CD14-positive monocyte (primary cell): ENCODE results near the gene CDH22. TPM values are rescaled to one million over a fixed set of nuclear protein-coding genes. Genes with fewer than 3 reads are reported as not detected.

ENCODE experiments used
- DNase-seq, 3 donors: peaks; one replicate each; pipeline ENCODE4 v3.0.0-alpha.2; 2011 to 2022
- H2AFZ ChIP-seq: 2 replicates; pipeline ENCODE4 v1.6.0; 2012; ENCODE audit warnings: mild to moderate bottlenecking, low read depth, low read length, inconsistent platforms; ENCODE audit not compliant: insufficient read depth, poor library complexity, severe bottlenecking
- H3K27ac ChIP-seq, 2 donors: 1 replicate in 1 of 2; 2 replicates in 1 of 2; pipeline ENCODE4 v1.5.1; 2012 to 2013; ENCODE audit warnings: low read length in 2 of 2, control low read depth in 1 of 2, inconsistent platforms in 1 of 2, low read depth in 1 of 2, mild to moderate bottlenecking in 1 of 2
- H3K27me3 ChIP-seq, 2 donors: one replicate each; pipeline versions ENCODE4 v1.6.0 to v1.6.1; 2011 to 2013; ENCODE audit warnings: low read length in 2 of 2; ENCODE audit not compliant: control insufficient read depth in 2 of 2, insufficient read depth in 2 of 2
- H3K36me3 ChIP-seq, 2 donors: replicated peaks in 1 of 2; 1 replicate in 1 of 2; 2 replicates in 1 of 2; pipeline versions ENCODE4 v1.5.1 to v1.6.1; 2012 to 2013; ENCODE audit warnings: low read length in 2 of 2, control low read depth in 1 of 2, inconsistent platforms in 1 of 2, mild to moderate bottlenecking in 1 of 2; ENCODE audit not compliant: insufficient read depth in 2 of 2, control insufficient read depth in 1 of 2
- H3K4me1 ChIP-seq, 2 donors: 1 replicate in 1 of 2; 2 replicates in 1 of 2; pipeline versions ENCODE4 v1.5.1 to v1.6.1; 2012 to 2013; ENCODE audit warnings: low read length in 2 of 2, control low read depth in 1 of 2, inconsistent platforms in 1 of 2, mild to moderate bottlenecking in 1 of 2, moderate library complexity in 1 of 2; ENCODE audit not compliant: insufficient read depth in 2 of 2, control insufficient read depth in 1 of 2
- H3K4me2 ChIP-seq: replicated peaks from 2 replicates; pipeline ENCODE3; 2012; ENCODE audit warnings: low read length, moderate library complexity, mild to moderate bottlenecking; ENCODE audit not compliant: poor library complexity, severe bottlenecking; ENCODE audit errors: extremely low read depth
- H3K4me3 ChIP-seq, 3 experiments: fragments of 200-600 bp in 1 of 3; sonication (generic) in 1 of 3; replicated peaks in 1 of 3; 1 replicate in 2 of 3; 2 replicates in 1 of 3; pipeline ENCODE4 v1.5.1; 2011 to 2013; ENCODE audit warnings: low read length in 3 of 3, mild to moderate bottlenecking in 3 of 3, control low read depth in 2 of 3, low read depth in 2 of 3, inconsistent platforms in 1 of 3, moderate library complexity in 1 of 3
- H3K79me2 ChIP-seq: 2 replicates; pipeline ENCODE4 v1.6.0; 2012; ENCODE audit warnings: mild to moderate bottlenecking, control low read depth, inconsistent platforms, low read length, moderate library complexity; ENCODE audit not compliant: insufficient read depth
- H3K9ac ChIP-seq: 2 replicates; pipeline ENCODE4 v1.6.0; 2017; ENCODE audit warnings: low read length, mild to moderate bottlenecking; ENCODE audit not compliant: insufficient read depth, poor library complexity, severe bottlenecking
- H3K9me3 ChIP-seq, 2 donors: replicated peaks in 1 of 2; 1 replicate in 1 of 2; 2 replicates in 1 of 2; pipeline versions ENCODE4 v1.5.1 to v1.6.1; 2012 to 2013; ENCODE audit warnings: low read length in 2 of 2, control low read depth in 1 of 2; ENCODE audit not compliant: control insufficient read depth in 1 of 2, insufficient read depth in 1 of 2
- H4K20me1 ChIP-seq: 2 replicates; pipeline ENCODE4 v1.6.0; 2012; ENCODE audit warnings: mild to moderate bottlenecking, low read length, control low read depth, moderate library complexity; ENCODE audit not compliant: insufficient read depth
- H3K27ac Mint-ChIP-seq, 7 donors: one replicate each; pipeline ENCODE4 v1.8.0; 2020; ENCODE audit warnings: mild to moderate bottlenecking in 7 of 7, mixed read lengths in 7 of 7, moderate library complexity in 6 of 7, inconsistent platforms in 2 of 7
- H3K27me3 Mint-ChIP-seq, 3 donors: one replicate each; pipeline ENCODE4 v1.8.0; 2021 to 2022; ENCODE audit warnings: low read depth in 3 of 3, mild to moderate bottlenecking in 3 of 3, mixed read lengths in 3 of 3, moderate library complexity in 3 of 3, inconsistent platforms in 1 of 3
- H3K36me3 Mint-ChIP-seq, 2 donors: one replicate each; pipeline ENCODE4 v1.8.0; 2020; ENCODE audit warnings: mixed read lengths in 2 of 2, inconsistent platforms in 1 of 2, mild to moderate bottlenecking in 1 of 2
- H3K4me1 Mint-ChIP-seq: one replicate; pipeline ENCODE4 v1.8.0; 2020; ENCODE audit warnings: mild to moderate bottlenecking, mixed read lengths
- H3K4me3 Mint-ChIP-seq, 2 donors: one replicate each; pipeline ENCODE4 v1.8.0; 2020; ENCODE audit warnings: mild to moderate bottlenecking in 2 of 2, mixed read lengths in 2 of 2, moderate library complexity in 1 of 2
- H3K9me3 Mint-ChIP-seq, 7 donors: one replicate each; pipeline ENCODE4 v1.8.0; 2020 to 2022; ENCODE audit warnings: mixed read lengths in 7 of 7, mild to moderate bottlenecking in 6 of 7, moderate library complexity in 6 of 7, inconsistent platforms in 2 of 7
- CTCF ChIP-seq: fragments of 200-600 bp; IDR thresholded peaks from one replicate; pipeline ENCODE4 v1.8.0; 2022; ENCODE audit warnings: antibody characterized with exemption, mild to moderate bottlenecking
- WGBS: methylation state at CpG from one replicate; pipeline ENCODE4 v1.1.5; 2013; ENCODE audit warnings: missing lambda C conversion rate; ENCODE audit not compliant: insufficient coverage; 5-methylcytosine and 5-hydroxymethylcytosine counted together
- intact Hi-C, 2 donors: fragments of 100-400 bp; cut with micrococcal nuclease; formaldehyde crosslinking; loops; one replicate each; pipeline versions ENCODE4 v1.15.0 to v1.15.1; 2023
- polyA plus RNA-seq, 3 donors: library from polyadenylated mRNA; depleted of rRNA in 1 of 3; unstranded in 2 of 3; stranded (reverse) in 1 of 3; fragments of 300-500 nt in 2 of 3; fragments of >200 nt in 1 of 3; fragmentation: Illumina TruSeq in 2 of 3; gene quantifications; 1 replicate in 2 of 3; 2 replicates in 1 of 3; pipeline ENCODE4 v1.2.3, GENCODE V29; 2012 to 2021

The CDH22 gene
- polyA plus RNA-seq, 3 donors, result not detected

GRCh38 chr20:46139266-46139889, 168.9 kb downstream of the CDH22 start:
- Mint-ChIP-seq H3K36me3 (no peaks in the 10 kb centered on the region), H3K27me3 (peaks cover 25 to 26% (median 26%) of the 10 kb centered on the region in 3 donors), H3K9me3 (peaks cover 0 to 2% (median 0%) of the 10 kb centered on the region in 7 donors), H3K27ac (no peak overlapping the region), H3K4me3 (no peak overlapping the region), H3K4me1 (no peaks in the 10 kb centered on the region)
- intact Hi-C loops, result loop anchor here in 1 of 2 donors (10.0 kb wide), 1 partner anchor 545 kb away; the partner anchor contains the start of gene TP53RK
- no peaks in the 10 kb centered on the region for H3K36me3 ChIP-seq
- no peaks in the 10 kb centered on the region for H3K9me3 ChIP-seq
- no peak overlapping the region for H3K27ac ChIP-seq
- H3K4me3 ChIP-seq, result no peak overlapping the region
- TF ChIP-seq CTCF, result no peak
- H3K9ac ChIP-seq, result no peak overlapping the region
- DNase-seq, result no peak
- H3K79me2 ChIP-seq, result no peaks in the 10 kb centered on the region
- H4K20me1 ChIP-seq, result no peaks in the 10 kb centered on the region
- no peaks in the 10 kb centered on the region for H3K4me1 ChIP-seq
- no peak overlapping the region for H3K4me2 ChIP-seq
- peaks cover 0 to 15% of the 10 kb centered on the region in 2 donors for H3K27me3 ChIP-seq
- no peak overlapping the region for H2AFZ ChIP-seq
- WGBS, result 89% methylated on average over 6 of the region's 8 CpGs

GRCh38 chr20:46137816-46138215, 170.5 kb downstream of the CDH22 start:
- intact Hi-C loops, result loop anchor here in 1 of 2 donors (10.0 kb wide), 1 partner anchor 547 kb away; the partner anchor contains the start of gene TP53RK

More at GRCh38 chr20:46137816-46138215, 170.5 kb downstream of the CDH22 start:
- no peak overlapping the region for H3K4me3 ChIP-seq
- H3K4me3 Mint-ChIP-seq, result no peak overlapping the region
- H3K4me2 ChIP-seq, result no peak overlapping the region
- H3K79me2 ChIP-seq, result no peaks in the 10 kb centered on the region
- no peak for TF ChIP-seq CTCF
- no peaks in the 10 kb centered on the region for H3K9me3 ChIP-seq
- no peaks in the 10 kb centered on the region for H3K36me3 Mint-ChIP-seq
- H3K27me3 ChIP-seq, result peaks cover 0 to 15% of the 10 kb centered on the region in 2 donors
- no peaks in the 10 kb centered on the region for H3K36me3 ChIP-seq
- H3K4me1 ChIP-seq, result no peaks in the 10 kb centered on the region
- no peaks in the 10 kb centered on the region for H4K20me1 ChIP-seq
- peaks cover under 1% of the 10 kb centered on the region for H3K4me1 Mint-ChIP-seq
- H3K27me3 Mint-ChIP-seq, result peaks cover 23 to 31% (median 28%) of the 10 kb centered on the region in 3 donors
- no peak overlapping the region for H3K27ac ChIP-seq
- H3K9ac ChIP-seq, result no peak overlapping the region
- H3K27ac Mint-ChIP-seq, result no peak overlapping the region
- H2AFZ ChIP-seq, result no peak overlapping the region
- no CpG with 5 or more reads among the region's 5 CpGs for whole genome bisulfite sequencing
- peaks cover 0 to 2% (median 0%) of the 10 kb centered on the region in 7 donors for H3K9me3 Mint-ChIP-seq
- DNase-seq, result no peak
